GM04504 (cell line): ENCODE results near the gene MAG.

Experiments
- DNase-seq: peaks from one replicate; pipeline ENCODE4 v3.0.0-alpha.2; 2012; ENCODE audit warnings: low read depth

MAG gene

DNA sequence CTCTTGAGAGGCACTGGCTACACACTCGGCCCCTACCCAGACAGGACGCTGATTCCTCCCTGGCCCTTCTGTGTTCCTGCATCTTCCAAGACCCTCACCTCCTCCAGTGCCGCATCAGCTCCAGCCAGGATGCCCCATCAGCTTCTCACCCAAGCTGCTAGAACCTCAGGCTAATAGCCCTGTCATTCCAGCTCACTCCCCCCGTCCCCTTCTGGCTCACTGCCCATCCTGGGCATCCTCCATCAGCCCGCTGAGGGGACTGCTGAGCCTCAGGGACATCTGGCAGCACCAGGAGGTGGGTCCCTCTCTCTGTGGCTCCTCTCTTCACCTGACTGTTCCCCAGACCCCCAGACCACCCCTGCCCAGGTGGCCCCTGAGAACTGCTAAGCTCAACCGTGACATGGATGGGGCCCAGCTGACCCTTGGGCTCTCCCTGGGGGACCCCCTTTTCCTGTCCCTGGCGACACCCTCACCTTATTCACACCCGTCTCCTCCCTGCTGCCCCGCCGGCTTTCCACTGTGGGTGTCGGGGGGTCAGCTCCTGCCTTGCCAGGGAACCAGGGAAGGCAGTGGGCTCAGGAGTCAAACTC is 71.1 kb downstream of the MAG start:
- DNase-seq = no peak
